HG03460 (cell line): ENCODE measurements around the gene ZC3H7B.
"Not testable (repeated sequence)": the region's sequence is repeated elsewhere in the genome, so short reads cannot be mapped to it uniquely, and the experiment has no call there.

Source experiments
- ATAC-seq: cut with Tn5 transposase; IDR thresholded peaks from one replicate; pipeline ENCODE4 v1.9.1; 2021; ENCODE audit not compliant: unreplicated experiment

The ZC3H7B gene

GRCh38 chr22:41301085-41302020 is at the start of gene ZC3H7B:
TSS of gene ZC3H7B (plus strand) at chr22:41301525. CDS start at chr22:41320661, 19,136 bp downstream.
- peak; percentile 89 for ATAC-seq

GRCh38 chr22:41252365-41252764 is 49.0 kb upstream of the ZC3H7B start:
- no peak for ATAC-seq

GRCh38 chr22:41254230-41254629 is 47.1 kb upstream of the ZC3H7B start:
- no peak for ATAC-seq

GRCh38 chr22:41256254-41257253 is 44.8 kb upstream of the ZC3H7B start:
- no peak for ATAC-seq

- no peak for ATAC-seq
Measured at GRCh38 chr22:41257696-41258095, 43.6 kb upstream of the ZC3H7B start.

GRCh38 chr22:41259756-41260155 is 41.6 kb upstream of the ZC3H7B start:
- ATAC-seq: not testable (repeated sequence)

GRCh38 chr22:41260871-41261270 is 40.5 kb upstream of the ZC3H7B start:
- ATAC-seq: no peak

- ATAC-seq: no peak
Measured at GRCh38 chr22:41261541-41262249, 39.6 kb upstream of the ZC3H7B start.

- no peak for ATAC-seq
Measured at GRCh38 chr22:41262250-41262765, 39.0 kb upstream of the ZC3H7B start.

GRCh38 chr22:41263704-41264103 is 37.6 kb upstream of the ZC3H7B start:
- ATAC-seq: no peak

GRCh38 chr22:41264408-41264941 is 36.9 kb upstream of the ZC3H7B start:
- no peak for ATAC-seq

- ATAC-seq: no peak
Measured at GRCh38 chr22:41267958-41268357, 33.4 kb upstream of the ZC3H7B start.

GRCh38 chr22:41271787-41272186 is 29.5 kb upstream of the ZC3H7B start:
- ATAC-seq: no peak

GRCh38 chr22:41273128-41273527 is 28.2 kb upstream of the ZC3H7B start:
- ATAC-seq: no peak

GRCh38 chr22:41274856-41275255 is 26.5 kb upstream of the ZC3H7B start:
- no peak for ATAC-seq

- ATAC-seq: no peak
Measured at GRCh38 chr22:41280065-41280464, 21.3 kb upstream of the ZC3H7B start.

- ATAC-seq: no peak
Measured at GRCh38 chr22:41280854-41281253, 20.5 kb upstream of the ZC3H7B start.

- ATAC-seq: no peak
Measured at GRCh38 chr22:41284465-41284864, 16.9 kb upstream of the ZC3H7B start.

GRCh38 chr22:41285441-41285819 is 15.9 kb upstream of the ZC3H7B start:
- ATAC-seq: peak; percentile 6
